Measurements from ENCODE around the gene FASN. TPM values are rescaled to one million over a fixed set of nuclear protein-coding genes. Genes with fewer than 3 reads are reported as not detected.

The FASN gene
- total RNA-seq, 1 experiment from 2014 or later = 69.2 TPM

- no peak for DNase-seq (ENCODE audit: low read depth)
These were observed 68.6 kb downstream of the FASN start for GRCh38 chr17:82029391-82029790.

- DNase-seq (ENCODE audit: low read depth) = no peak
These were observed 69.1 kb downstream of the FASN start for GRCh38 chr17:82028966-82029365.

Other genes with a start within 250 kb of the FASN start
- gene P4HB, start 237.7 kb downstream of the FASN start, total RNA-seq (2014; rRNA removed) = 1,598 and 3,461 TPM in 2 replicates
- gene ARHGDIA, start 226.9 kb downstream of the FASN start, total RNA-seq (2014; rRNA removed) = 303 and 305 TPM in 2 replicates
- gene ALYREF, start 206.7 kb downstream of the FASN start, total RNA-seq (2014; rRNA removed) = 184 and 190 TPM in 2 replicates
- 194 and 234 TPM in 2 replicates for gene ANAPC11, start 206.5 kb downstream of the FASN start, total RNA-seq (2014; rRNA removed)
- gene NPB, start 196.0 kb downstream of the FASN start, total RNA-seq (2014; rRNA removed) = 0.86 and 2.9 TPM in 2 replicates
- 30.4 and 35.4 TPM in 2 replicates for gene PCYT2, start 186.8 kb downstream of the FASN start, total RNA-seq (2014; rRNA removed)
- 17.3 and 20.0 TPM in 2 replicates for gene SIRT7, start 180.1 kb downstream of the FASN start, total RNA-seq (2014; rRNA removed)
- 18.8 and 19.7 TPM in 2 replicates for gene MAFG, start 170.5 kb downstream of the FASN start, total RNA-seq (2014; rRNA removed)
- 59.1 and 81.4 TPM in 2 replicates for gene PYCR1, start 160.9 kb downstream of the FASN start, total RNA-seq (2014; rRNA removed)
- gene MYADML2, start 151.0 kb downstream of the FASN start, total RNA-seq (2014; rRNA removed) = not detected in 2 replicates
- 0.75 and 0.90 TPM in 2 replicates for gene NOTUM, start 137.0 kb downstream of the FASN start, total RNA-seq (2014; rRNA removed)
- gene ASPSCR1, start 120.6 kb downstream of the FASN start, total RNA-seq (2014; rRNA removed) = 25.9 and 30.3 TPM in 2 replicates
- 142 and 155 TPM in 2 replicates for gene CENPX, start 75.4 kb downstream of the FASN start, total RNA-seq (2014; rRNA removed)
- 26.1 and 28.5 TPM in 2 replicates for gene LRRC45, start 74.9 kb downstream of the FASN start, total RNA-seq (2014; rRNA removed)
- gene RAC3, start 66.6 kb downstream of the FASN start, total RNA-seq (2014; rRNA removed) = 18.1 and 28.7 TPM in 2 replicates
- gene DCXR, start 60.5 kb downstream of the FASN start, total RNA-seq (2014; rRNA removed) = 88.0 and 90.5 TPM in 2 replicates
- gene RFNG, start 46.4 kb downstream of the FASN start, total RNA-seq (2014; rRNA removed) = 31.5 and 35.1 TPM in 2 replicates
- gene GPS1, start 46.3 kb downstream of the FASN start, total RNA-seq (2014; rRNA removed) = 144 and 149 TPM in 2 replicates
- 75.8 and 86.1 TPM in 2 replicates for gene DUS1L, start 32.4 kb downstream of the FASN start, total RNA-seq (2014; rRNA removed)
- 11.0 and 13.5 TPM in 2 replicates for gene CCDC57, start 114.6 kb upstream of the FASN start, total RNA-seq (2014; rRNA removed)
- gene SLC16A3, start 130.8 kb upstream of the FASN start, total RNA-seq (2014; rRNA removed) = 497 and 711 TPM in 2 replicates
- gene CSNK1D, start 175.5 kb upstream of the FASN start, total RNA-seq (2014; rRNA removed) = 38.9 and 51.3 TPM in 2 replicates
- 0.92 and 1.6 TPM in 2 replicates for gene CD7, start 219.4 kb upstream of the FASN start, total RNA-seq (2014; rRNA removed)
- gene SECTM1, start 235.5 kb upstream of the FASN start, total RNA-seq (2014; rRNA removed) = 139 and 147 TPM in 2 replicates